ENCODE data around the gene TSPOAP1. TPM values are rescaled to one million over a fixed set of nuclear protein-coding genes. Genes with fewer than 3 reads are reported as not detected.

The TSPOAP1 gene
- total and polyA plus RNA-seq, 2 of the 13 experiments (the other 11 are each of a cell fraction or from before 2014, with no cell fraction given), result not detected

DNA sequence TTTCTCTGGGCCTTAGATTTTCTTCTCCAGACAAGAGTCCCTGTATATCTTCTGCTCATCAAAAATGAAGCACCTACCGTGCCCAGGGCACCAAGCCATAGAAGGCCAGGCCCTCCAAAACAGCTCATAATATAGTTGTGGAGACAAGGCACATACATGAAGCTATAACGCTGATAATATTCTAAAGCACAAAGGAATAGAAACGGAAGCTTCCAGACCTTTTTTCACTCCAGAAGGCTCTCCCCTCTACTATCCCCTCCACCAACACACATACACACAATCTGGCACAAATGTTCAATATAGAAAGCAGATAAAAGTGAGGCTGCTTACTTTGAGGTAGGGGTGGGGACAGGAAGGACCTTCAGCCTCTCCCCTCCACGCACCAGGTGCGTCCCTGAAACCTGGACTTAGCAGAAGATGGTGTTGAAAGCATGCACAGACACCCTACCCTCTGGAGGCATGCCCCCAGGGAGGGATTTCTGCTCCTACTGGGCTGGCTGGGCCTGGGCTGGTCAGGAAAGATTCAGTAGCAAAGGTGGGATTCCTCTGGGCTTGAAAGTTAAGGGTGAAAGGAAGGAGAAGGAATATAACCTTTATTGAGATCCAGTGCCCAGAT lies 37.5 kb upstream of the TSPOAP1 start (continued):
- TF ChIP-seq, protein P1, sequence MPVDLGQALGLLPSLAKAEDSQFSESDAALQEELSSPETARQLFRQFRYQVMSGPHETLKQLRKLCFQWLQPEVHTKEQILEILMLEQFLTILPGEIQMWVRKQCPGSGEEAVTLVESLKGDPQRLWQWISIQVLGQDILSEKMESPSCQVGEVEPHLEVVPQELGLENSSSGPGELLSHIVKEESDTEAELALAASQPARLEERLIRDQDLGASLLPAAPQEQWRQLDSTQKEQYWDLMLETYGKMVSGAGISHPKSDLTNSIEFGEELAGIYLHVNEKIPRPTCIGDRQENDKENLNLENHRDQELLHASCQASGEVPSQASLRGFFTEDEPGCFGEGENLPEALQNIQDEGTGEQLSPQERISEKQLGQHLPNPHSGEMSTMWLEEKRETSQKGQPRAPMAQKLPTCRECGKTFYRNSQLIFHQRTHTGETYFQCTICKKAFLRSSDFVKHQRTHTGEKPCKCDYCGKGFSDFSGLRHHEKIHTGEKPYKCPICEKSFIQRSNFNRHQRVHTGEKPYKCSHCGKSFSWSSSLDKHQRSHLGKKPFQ (CRISPR knock-in tag; IDR thresholded peaks at IDR 0.05; ENCODE audit: insufficient replicate concordance), result peak; percentile 31
- TF ChIP-seq ZNF160 (CRISPR knock-in tag; IDR thresholded peaks at IDR 0.05) (no peak), ZFP41 (CRISPR knock-in tag; IDR thresholded peaks at IDR 0.05; ENCODE audit: borderline replicate concordance) (no peak), ATRX (CRISPR knock-in tag; IDR thresholded peaks at IDR 0.05; ENCODE audit: borderline replicate concordance) (no peak), MATR3 (CRISPR knock-in tag; IDR thresholded peaks at IDR 0.05) (no peak), HMGA1 (CRISPR knock-in tag; conservative IDR thresholded peaks at IDR 0.05) (no peak), SMAD3 (CRISPR knock-in tag; IDR thresholded peaks at IDR 0.05) (no peak), ZNF232 (CRISPR knock-in tag; IDR thresholded peaks at IDR 0.05; ENCODE audit: borderline replicate concordance) (no peak), EZH2 (conservative IDR thresholded peaks at IDR 0.05; ENCODE audit: low read depth, low read length) (no peak), SETDB1 (CRISPR knock-in tag; IDR thresholded peaks at IDR 0.05; ENCODE audit: borderline replicate concordance) (no peak), SKIL (CRISPR knock-in tag; IDR thresholded peaks at IDR 0.05; ENCODE audit: borderline replicate concordance) (no peak), PCBP2 (optimal IDR thresholded peaks at IDR 0.05; ENCODE audit: low read depth, low read length, poor library complexity, severe bottlenecking) (no peak), YY1 (IDR thresholded peaks at IDR 0.05; ENCODE audit: insufficient read depth, insufficient replicate concordance, low read depth, low read length) (no peak)

All from HepG2 (cell line).